HG02759 (cell line): ENCODE results near the gene SYT9.
"Not testable (repeated sequence)": the region's sequence is repeated elsewhere in the genome, so short reads cannot be mapped to it uniquely, and the experiment has no call there.

Source experiments
- ATAC-seq: cut with Tn5 transposase; IDR thresholded peaks from one replicate; pipeline ENCODE4 v1.9.1; 2021; ENCODE audit warnings: mild to moderate bottlenecking, moderate library complexity; ENCODE audit not compliant: unreplicated experiment

Gene SYT9

GRCh38 chr11:7332451-7332850 lies 80.7 kb downstream of the SYT9 start:
- no peak for ATAC-seq

- ATAC-seq: no peak
These were observed 81.3 kb downstream of the SYT9 start for GRCh38 chr11:7332962-7333361.

GRCh38 chr11:7335442-7335841 lies 83.7 kb downstream of the SYT9 start:
- ATAC-seq: not testable (repeated sequence)

DNA sequence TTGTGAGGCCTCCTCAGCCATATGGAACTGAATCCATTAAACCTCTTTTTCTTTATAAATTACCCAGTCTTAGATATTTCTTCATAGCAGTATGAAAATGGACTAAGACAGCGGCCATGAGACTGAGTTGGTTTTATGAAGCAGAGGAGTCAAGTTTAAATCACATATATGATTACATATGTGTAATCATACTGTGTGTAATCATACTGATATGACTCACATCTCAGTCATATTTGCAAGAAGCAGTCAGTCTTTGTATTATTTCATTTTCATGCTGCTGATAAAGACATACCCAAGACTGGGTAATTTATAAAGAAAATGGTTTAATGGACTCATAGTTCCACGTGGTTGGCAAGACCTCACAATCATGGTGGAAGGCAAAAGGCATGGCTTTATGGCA lies 89.8 kb downstream of the SYT9 start:
- ATAC-seq: no peak

DNA sequence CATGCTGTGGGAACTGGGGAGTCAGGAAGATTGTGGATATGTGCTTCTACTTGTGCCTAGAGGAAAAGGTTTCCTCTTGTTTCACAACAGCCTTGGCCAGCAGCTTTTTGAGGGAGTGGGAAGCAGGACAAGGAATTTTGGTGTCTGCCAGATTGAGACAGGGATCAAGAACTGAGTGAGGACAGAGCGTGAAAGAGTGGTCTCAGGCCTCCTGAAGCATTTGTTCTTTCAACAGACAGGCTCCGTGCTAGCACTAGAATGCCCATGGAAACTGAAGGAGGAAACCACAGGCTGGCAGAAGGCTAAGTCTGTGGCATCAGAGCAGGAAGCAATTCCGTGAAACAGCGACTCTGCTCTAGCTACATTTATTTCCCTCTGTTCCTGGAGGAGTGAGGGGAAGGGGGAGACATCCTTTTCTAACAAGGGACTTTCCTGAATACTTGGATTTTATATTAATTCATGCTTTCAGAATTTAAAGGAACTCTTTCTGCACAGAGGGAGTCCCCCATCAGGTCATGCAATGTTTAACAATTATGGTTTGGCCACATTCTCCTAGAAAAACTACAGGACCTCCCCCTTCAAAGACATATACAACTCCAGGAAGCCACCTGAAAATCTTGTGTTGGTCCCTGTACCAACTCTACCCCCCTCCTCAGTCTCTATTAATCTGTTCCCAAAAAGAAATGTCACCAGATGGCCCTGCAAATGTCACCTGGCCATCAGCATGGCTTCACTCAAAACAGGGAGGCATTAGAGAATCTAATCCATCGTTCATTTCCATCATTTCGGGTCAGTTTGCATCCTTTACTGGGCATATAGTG lies 96.1 kb downstream of the SYT9 start:
- ATAC-seq: no peak

- ATAC-seq: no peak
These were observed 97.0 kb downstream of the SYT9 start for GRCh38 chr11:7348432-7349304.

- no peak for ATAC-seq
These were observed 99.5 kb downstream of the SYT9 start for GRCh38 chr11:7351228-7351627.

GRCh38 chr11:7353100-7353499 lies 101.4 kb downstream of the SYT9 start:
- ATAC-seq: no peak

DNA sequence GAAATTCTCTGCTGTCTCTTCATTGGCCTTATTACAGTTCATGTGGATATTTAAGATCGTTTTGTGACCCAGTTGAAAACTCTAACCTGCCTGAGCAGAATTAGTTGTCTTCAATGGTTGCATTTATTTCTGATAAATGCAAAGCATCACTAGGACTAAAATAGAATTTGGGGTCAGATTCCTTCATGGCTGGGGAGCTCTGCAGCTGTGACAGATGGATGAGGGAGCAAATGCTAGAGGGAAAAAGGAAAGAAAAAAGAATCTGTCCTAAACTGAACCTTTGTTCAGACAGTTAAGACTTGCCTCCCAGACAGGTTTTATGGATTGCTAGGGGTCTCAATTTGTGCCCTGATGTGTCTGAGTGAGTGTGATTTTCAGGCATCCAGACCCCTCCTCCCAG lies 113.0 kb downstream of the SYT9 start:
- ATAC-seq: no peak

DNA sequence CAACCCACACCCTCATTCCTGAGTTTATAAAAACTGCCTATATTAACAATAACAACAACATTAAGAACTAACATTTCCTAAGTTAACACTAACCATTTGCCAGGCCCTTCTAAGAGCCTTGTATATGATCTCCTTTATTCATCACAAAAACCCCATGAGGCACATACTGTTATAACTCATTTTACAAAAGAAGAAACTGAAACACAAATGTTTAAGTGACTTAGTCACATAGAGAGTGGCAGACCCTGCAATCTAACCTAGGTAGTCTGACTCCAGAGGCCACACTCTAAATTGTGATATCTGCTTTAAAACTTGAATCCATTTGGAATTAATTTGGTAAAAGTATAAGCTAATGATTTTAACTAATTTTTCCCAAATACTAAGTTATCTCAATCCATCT lies 116.1 kb downstream of the SYT9 start:
- no peak for ATAC-seq

DNA sequence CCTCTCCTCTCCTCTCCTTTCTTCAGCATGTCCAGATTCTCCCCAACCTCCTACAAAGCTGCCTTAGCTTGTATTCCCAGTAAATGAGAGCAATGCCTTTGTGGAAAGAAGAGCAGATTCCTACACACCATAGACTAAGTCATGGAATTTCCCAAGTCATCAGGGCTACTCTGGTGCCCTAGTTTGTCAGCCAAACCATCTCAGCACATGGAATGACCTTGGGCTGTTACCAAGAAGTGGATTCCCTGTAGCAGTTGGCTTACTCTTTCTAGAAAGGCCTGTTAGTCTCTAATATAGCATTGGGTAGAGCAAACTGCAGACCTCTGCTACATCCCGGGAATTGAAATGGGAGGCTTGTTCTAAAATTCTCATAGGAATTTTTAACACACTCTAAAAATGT lies 124.7 kb downstream of the SYT9 start:
- no peak for ATAC-seq

DNA sequence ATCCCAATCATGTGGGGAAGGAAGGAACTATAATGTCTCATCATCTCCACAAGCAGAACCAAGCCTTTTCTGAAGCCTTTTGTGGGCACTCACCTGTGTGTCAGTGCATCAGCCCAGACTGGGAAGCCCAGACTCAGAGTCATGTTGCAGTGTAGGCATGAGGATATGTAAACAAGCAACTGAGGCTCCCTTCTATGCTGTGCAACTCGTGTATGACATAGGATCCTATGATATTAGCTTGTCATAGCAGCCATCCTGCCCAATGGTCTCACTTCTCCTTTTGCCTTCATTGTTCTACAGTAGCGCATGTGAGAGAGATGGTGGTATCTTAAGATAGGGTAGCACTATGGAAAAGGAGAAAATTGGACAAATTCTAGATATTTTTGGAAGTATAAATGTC lies 130.2 kb downstream of the SYT9 start:
- no peak for ATAC-seq

DNA sequence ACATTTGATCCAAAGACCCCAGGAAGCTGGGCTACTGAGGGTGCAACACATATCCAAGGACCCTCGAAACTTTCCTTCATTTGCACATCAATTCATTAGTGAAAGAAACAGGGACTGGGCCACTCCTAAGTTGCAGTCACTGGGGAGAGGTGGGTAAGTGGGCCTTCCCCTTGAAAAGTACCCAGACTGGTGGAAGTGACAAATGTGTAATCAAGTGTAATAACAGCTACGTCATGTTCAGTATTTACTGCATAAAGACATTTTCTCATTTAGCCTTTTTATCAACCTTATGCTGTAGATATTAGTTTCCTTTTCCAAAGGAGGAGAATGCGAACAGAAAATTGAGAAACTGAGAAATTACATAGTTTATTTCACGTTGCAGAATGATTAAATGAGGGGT lies 131.7 kb downstream of the SYT9 start:
- ATAC-seq: no peak

- ATAC-seq: no peak
These were observed 133.0 kb downstream of the SYT9 start for GRCh38 chr11:7384691-7385090.

GRCh38 chr11:7385532-7385931 lies 133.8 kb downstream of the SYT9 start:
- no peak for ATAC-seq

- ATAC-seq: no peak
These were observed 162.5 kb downstream of the SYT9 start for GRCh38 chr11:7413961-7414915.

DNA sequence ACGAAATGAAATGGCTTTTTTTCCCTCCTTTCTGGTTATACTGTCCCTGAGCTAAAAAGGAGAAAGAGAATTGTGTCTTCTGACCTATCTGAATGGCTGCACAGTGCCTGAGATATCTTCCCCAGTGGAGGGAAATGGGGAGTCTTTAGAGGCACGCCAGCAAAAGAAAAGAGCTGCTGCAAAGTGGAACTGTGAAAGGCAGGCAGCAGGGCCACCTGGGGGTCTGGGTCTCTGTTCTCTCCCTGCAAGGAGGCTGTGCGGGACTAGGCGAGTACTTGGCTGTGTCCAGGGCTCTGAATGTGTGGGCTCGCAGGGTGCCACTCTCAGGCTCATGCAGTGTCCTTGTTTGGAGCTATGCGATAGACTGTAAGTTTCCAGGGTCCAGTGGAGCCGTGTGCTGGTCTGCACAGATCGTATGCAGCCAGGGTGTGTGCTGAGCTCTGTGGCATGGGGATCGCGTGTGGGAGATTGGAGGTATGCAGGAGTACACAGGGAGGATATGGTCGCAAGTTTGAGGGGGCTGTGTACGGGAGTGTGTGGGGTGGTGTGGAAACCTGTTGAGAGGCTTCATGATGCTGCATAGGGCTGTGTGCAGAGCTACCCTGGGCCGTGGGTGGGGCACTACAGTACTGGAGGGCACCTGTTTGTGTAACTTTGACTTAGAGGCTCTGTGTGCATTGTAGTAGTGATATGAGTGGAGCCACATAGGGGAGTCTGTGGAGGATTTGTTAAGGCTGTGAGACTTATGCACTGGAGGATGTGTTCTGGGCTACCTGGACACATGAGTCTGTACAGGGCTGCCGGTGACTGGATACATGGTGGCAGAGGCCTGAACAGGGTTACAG lies 163.5 kb downstream of the SYT9 start:
- ATAC-seq: no peak

DNA sequence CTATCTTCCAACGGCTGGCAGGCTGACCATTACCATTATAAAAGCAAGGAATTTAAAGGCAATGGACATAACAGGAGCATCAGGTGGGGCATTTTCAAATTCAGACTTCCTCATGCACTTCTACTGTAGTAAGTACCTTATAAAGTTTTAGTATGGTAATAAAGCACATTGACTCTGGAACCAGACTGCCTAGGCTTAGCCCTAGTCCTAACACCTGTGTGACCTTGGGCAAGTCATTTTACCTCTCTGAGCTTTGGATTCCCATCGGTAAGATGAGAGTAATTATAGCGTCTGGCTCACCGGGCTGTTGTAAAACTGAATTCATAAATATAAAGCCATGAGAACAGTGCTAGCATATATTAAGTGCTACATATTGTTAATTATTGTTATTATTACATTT lies 164.4 kb downstream of the SYT9 start:
- no peak for ATAC-seq

- ATAC-seq: no peak
These were observed 165.6 kb downstream of the SYT9 start for GRCh38 chr11:7417328-7417727.

- ATAC-seq: no peak
These were observed 166.4 kb downstream of the SYT9 start for GRCh38 chr11:7418061-7418460.
